HG02623 (cell line): ENCODE measurements around the gene AP1AR.
"Not testable (repeated sequence)": the region's sequence is repeated elsewhere in the genome, so short reads cannot be mapped to it uniquely, and the experiment has no call there.

Experiments used
- ATAC-seq: cut with Tn5 transposase; IDR thresholded peaks from one replicate; pipeline ENCODE4 v1.9.1; 2021; ENCODE audit warnings: moderate library complexity; ENCODE audit not compliant: unreplicated experiment

Gene AP1AR, protein sequence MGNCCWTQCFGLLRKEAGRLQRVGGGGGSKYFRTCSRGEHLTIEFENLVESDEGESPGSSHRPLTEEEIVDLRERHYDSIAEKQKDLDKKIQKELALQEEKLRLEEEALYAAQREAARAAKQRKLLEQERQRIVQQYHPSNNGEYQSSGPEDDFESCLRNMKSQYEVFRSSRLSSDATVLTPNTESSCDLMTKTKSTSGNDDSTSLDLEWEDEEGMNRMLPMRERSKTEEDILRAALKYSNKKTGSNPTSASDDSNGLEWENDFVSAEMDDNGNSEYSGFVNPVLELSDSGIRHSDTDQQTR

DNA sequence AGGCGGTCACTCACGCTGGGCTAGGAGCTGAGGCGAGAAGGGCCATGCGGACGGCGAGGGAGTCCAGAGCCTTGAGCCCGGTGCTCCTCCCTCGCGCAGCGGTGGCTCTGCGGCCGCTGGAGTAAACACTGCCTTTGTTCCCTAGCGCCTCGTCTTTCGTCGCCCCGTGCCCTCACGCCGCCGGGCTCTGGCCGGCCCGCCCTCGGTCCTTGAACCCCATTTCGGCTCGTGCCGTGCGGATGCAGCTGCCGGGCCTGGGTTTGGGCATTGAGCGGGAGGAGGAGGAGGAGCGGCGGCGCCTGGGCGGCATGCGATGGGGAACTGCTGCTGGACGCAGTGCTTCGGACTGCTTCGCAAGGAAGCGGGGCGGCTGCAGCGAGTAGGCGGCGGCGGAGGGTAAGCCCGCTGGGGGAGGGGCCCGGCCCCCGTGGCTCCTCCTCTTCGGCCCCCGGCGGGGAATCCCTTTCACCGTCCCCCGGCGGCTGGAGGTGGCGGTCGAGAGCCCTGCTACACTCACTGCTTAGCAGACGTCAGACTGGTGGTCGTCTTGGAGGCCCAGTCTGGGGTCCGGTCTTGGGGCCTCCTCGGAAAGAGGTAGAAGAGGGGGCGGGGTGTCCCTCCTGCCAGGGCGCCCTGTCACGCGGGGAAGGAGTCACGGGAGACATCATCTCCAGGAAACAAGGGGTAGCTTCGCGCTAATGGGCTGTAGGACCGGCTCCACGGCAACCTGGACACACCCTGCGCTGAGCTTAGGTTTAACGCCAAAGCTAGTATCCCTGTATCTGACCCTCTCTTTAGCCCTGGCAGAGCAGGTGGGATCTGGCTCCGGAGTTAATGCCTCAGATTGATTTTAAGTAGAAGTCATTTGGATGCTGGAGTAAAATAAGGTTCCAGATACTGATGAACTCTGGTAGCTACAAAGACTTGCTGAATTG lies at the start of gene AP1AR:
TSS of gene AP1AR (plus strand) at position 9 of the 935 bp plus-strand sequence. CDS start at position 314, 305 bp downstream.
- ATAC-seq = peak; percentile 56

DNA sequence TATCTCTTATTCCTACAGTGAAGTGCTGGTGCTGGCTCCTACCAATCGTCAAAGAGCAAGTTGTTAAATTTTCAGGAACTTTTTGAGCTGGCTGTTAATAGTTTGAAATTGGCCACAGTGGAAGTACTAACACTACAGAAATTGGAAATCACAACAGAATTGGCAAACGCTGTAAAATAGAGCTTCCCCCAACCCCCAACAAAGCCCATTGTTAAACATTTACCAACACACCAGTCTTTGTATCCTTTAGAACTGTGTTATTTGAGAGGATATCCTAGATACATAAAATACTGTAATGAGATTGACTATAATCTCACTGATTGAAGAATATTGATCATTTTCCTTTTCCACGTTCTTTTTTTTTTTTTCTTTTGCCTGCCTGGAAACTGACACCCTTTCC lies 49.0 kb upstream of the AP1AR start:
- ATAC-seq = no peak

DNA sequence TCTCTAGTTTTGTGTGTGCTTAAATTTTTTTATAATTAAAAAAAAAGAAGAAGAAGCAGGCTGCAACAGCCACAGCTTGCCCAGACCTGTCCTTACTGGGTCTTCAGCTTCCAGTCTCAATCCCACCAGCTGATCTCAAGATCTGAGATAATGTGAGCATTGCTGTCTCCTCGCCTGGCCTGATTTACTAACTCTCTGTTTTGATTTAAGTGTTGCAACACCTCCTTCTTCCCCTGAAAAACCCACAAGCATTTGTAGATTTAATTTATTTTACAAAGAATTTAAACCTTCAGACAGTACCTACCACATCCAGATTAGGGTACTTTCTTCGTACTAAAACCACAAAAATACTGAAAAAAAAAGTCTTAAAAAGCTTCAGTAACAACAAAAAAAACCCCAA lies 48.3 kb upstream of the AP1AR start:
- no peak for ATAC-seq

DNA sequence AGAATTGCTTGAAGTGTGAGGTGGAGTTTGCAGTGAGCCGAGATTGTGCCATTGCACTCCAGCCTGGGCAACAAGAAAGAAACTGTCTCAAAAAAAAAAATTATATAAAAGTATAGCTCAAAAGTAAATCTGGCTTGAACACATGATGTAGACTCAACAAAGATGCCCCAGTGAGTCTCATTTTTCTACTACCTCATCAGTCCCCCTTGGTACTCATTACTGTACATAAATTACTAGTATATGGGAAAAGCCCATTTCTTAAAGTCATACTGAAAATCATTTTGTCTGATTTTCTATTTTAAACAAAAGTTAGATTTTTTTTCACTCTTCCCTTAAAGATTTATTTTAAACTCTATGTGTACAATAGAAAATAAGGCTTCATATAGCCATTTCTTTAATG lies 47.1 kb upstream of the AP1AR start:
- peak; percentile 61 for ATAC-seq

DNA sequence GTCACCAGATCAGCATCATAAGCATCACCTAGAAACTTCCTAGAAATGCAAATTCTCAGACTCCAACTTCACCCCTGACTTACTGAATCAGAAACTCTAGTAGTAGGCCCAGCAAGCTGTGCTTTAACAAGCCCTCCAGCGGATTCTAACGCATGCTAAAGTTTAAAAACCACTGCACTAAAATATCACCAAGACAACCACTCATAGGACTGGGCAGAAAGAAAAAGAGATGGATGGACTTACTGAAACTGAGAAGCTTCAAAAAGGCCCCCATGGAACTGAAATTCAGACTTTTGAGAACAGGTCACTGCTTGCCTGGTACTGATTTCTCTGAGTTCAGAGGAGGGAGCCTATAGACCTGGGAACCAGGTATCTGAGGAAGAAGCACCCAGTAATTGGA lies 46.3 kb upstream of the AP1AR start:
- ATAC-seq = peak; percentile 56

DNA sequence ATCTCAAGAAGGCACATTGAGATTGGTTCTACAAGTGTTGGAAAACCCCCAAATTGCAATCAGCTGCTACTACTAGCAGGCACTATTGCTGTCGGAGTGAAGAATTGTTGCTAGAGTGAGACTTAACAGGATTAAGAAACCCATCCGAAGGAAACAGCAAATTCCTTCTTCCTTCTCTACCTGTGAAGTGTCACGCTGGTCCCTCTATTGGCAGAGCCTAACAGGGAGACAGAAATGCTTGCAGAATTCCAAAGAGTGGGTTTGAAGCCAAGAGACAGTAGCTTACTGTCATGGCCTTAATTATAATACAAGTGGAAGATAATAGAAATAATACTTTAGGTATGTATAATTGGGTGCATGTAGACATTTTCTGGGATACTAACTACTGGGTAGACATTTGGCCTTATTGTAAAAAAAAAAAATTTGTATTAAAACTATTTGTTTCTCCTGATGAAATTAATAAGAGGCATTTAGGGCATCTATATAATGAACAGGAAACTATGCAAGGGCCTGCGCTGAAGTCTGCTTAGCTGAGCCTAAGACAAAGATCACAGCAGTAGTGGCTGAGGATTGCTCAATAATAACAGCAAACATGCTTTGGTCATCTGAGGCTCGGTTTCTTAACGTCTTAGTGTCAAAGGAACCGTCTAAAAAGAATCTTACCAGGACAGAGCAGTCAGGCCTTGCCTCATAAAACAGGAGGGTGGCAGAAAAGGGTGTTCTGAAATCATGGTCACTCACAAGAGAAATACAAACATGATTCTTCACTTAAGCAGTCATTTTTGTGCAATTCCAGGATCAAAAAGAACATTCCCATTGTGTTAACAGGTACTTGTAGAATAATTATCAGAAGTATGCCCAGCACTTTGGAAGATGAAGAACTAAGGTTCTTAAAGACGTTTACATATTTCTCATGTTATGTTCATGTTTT lies 45.6 kb upstream of the AP1AR start:
- no peak for ATAC-seq

DNA sequence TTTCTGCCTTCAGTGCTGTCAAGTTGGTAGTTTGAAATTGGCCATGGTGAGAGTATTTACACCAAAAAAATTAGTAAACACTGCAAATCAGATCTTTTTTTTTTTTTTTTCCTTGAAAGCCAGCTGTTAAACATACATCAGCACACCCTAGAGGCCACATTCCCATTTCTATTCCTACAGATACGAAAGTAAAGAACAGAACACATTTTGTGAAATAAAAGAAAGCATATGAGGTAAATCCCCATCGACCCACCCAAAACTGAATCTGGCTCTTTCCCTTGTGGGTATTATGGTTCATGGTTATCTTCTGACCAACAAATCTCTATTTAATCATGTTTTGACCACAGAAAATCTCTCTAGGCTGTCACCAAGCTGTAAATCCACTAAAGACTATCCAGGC lies 41.8 kb upstream of the AP1AR start:
- ATAC-seq = no peak

DNA sequence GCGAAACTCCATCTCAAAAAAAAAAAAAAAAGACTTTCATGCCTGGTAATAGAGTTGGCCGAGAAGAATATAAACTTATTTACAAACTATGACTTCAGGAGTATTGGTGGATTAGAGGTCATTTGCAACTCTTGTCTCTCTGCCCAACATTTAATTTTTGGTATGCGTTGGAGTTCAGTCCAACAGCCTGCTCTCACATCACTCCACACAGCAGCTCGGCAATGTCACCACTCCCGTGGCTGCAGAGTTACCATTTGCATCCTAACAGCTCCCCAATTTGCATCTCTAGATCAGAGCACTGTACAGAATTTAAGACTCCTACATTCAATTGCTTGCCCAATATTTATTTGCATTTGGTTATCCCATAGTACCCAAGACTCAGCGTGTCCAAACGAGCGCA lies 40.9 kb upstream of the AP1AR start:
- no peak for ATAC-seq

DNA sequence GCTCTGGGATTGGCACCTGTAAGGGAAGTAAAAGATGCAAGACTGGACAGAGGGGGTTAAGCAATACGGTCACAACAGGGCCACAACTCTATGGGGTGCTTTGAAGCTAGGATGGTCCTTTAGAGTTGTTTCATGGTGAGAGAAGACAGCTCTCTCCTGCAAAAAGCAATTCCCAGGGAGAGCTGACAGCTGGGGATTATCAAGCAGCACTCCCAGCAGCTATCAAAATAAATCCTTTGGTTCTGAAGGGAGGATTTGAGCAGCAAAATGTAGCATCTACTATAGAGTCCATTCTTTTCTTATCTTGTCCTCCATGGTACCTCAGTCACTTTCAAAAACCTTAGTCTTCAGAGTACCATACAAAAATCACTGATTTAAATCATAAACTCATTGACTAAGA lies 35.1 kb upstream of the AP1AR start:
- no peak for ATAC-seq

DNA sequence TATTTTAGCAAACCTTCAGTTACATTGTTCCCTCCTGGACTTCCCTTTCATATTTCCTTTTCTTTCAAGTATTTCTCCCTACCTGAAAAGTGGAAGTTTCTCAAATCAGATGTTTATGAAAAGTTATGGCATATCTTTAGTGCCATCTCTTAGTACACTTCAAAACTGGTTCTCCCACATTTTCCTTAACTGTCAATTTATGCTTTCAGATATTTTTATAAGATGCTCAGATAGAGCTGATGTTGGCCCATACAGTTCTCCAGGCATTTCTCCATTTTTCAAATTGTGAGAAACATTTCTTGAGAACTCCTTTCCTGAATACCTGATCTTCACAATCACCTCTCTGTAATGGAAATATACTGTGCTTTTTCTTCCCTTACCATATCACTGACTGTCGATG lies 32.5 kb upstream of the AP1AR start:
- no peak for ATAC-seq

DNA sequence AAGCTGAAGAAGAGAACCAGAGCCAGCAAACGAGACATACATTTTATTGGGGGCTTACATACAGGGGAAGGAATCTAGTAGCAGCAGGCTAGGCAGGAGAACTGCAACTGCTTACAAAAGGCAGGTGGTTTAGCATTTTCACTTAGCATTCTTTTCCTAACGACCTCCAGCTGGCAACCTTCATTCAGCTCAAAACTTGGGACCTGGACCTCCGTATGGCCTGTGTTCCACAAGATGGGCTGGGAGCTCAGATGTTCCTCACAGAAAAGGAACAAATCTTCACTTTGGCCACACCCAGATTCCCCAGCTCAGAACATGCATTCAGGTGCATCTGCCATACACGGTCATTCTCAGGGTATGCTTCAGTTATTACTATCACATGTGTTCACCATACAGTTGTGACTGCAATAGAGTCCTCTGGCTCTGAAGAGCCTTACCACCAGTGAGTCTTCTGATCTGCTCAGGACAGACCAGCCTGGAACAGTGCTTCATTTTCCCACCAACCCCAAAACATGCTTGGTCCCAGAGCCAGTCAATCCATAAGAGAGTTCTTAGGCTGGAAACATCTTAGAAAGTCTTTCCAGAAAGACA lies 29.6 kb upstream of the AP1AR start:
- peak; percentile 34 for ATAC-seq

DNA sequence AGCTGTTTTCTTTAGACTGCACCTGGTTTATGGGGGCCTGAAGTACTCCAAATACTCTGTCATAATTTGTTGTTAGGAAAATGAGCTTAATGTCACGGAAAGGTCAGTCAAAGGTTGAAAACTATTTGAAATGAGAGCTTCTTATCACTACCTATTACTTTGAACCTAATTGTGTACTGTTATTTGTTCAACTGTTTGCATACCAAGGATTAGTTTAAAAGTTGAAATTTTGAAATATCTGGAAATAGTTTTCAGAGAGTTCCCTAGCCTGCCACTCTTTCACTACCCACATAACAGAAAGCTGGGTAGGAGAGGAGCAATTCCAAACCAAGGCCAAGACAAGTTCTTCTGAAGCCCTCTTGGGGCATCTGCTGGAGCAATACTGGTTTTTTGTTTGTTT lies 28.0 kb upstream of the AP1AR start:
- no peak for ATAC-seq

DNA sequence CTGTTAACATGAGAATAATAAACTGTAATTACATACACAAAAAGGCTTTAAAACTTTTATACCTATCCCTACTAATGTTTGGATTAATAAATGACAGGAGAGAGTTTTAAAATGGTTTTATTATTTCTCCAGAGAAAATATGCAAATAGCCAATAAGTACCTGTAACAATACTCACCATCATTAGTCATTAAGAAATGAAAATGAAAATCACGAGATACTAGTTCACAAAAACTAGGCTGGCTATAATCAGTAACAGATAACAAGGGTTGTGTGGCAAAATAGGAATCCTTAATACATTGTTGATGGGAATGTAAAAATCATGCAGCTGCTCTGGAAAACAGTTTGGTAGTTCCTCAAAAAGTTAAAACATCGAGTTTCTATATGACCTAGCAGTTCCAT lies 25.2 kb upstream of the AP1AR start:
- no peak for ATAC-seq

DNA sequence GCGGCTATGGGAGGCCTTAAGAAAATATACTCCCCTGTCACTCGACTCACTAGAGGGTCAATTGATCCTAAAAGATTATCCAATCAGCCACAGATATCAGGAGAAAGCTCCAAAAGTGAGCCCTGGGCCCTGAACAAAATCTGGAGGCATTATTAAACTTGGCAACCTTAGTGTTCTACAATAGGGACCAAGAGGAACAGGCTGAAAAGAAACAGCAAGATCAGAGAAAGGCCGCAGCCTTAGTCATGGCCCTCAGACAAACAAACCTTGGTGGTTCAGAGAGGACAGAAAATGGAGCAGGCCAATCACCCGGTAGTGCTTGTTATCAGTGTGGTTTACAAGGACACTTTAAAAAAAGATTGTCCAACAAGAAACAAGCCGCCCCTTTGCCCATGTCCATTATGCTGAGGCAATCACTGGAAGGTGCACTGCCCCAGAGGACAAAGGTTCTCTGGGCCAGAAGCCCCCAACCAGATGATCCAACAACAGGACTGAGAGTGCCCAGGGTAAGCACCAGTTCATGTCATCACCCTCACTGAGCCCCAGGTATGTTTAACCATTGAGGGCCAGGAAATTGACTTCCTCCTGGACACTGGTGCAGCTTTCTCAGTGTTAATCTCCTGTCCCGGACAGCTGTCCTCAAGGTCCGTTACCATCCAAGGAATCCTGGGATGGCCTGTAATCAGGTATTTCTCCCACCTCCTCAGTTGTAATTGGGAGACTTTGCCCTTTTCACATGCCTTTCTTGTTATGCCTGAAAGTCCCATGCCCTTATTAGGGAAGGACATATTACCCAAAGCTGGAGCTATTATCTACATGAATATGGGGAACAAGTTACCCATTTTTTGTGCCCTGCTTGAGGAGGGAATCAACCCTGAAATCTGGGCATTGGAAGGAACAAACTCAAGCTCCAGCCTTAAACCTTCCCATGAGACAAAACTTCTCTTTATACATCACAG lies 23.2 kb upstream of the AP1AR start:
- ATAC-seq = not testable (repeated sequence)

DNA sequence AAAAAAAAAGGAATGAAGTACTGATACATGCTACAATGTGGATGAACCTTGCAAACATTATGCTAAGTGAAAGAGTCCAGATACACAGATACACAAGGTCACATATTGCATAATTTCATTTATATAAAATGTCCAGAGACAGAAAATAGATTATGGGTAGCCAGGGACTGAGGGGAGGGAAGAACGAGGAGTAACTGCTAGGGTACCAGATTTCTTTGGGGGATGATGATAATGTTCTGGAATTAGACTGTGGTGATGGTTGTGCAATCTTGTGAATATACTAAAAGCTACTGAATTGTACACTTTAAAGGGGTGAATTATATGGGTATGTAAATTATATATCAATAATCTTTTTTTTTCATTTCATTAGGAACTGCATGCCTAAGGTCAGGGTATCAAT lies 20.8 kb upstream of the AP1AR start:
- ATAC-seq = no peak

DNA sequence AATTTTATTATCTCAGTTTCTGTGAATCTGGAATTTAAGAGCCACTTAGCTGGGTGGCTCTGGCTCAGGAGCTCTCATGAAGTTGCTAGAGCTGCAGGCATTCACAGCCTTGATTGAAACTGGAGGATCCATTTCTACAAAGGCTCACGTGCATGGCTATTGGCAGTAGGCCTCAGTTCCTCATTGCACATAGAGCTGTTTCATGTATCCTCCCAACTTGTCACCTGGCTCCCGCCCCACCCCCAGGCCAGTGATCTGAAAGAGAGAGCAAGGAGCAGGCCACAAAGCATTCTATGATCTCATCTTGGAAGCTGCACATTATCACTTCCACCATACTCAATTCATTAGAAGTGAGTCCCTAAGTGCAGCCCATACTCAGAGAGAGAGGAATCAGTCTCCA lies 18.5 kb upstream of the AP1AR start:
- ATAC-seq = peak; percentile 51

DNA sequence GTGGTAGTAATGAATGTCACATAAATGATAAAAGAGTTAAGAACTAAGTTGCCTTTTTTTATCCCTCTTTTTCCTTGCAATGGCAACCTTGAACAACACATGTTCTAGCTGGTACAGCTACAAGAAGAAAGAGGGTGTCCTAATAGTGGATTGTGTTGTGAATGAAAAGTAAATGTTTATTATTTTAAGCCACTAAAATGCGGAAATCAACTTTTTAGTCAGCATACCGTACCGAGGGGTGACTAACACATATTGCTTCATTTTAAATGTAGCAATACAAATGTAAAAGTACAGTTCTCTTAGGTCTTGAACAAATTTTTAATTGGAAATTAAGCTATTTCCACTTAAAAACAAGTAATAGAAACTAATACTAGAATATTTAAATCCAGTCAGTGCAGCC lies 17.7 kb upstream of the AP1AR start:
- ATAC-seq = no peak

DNA sequence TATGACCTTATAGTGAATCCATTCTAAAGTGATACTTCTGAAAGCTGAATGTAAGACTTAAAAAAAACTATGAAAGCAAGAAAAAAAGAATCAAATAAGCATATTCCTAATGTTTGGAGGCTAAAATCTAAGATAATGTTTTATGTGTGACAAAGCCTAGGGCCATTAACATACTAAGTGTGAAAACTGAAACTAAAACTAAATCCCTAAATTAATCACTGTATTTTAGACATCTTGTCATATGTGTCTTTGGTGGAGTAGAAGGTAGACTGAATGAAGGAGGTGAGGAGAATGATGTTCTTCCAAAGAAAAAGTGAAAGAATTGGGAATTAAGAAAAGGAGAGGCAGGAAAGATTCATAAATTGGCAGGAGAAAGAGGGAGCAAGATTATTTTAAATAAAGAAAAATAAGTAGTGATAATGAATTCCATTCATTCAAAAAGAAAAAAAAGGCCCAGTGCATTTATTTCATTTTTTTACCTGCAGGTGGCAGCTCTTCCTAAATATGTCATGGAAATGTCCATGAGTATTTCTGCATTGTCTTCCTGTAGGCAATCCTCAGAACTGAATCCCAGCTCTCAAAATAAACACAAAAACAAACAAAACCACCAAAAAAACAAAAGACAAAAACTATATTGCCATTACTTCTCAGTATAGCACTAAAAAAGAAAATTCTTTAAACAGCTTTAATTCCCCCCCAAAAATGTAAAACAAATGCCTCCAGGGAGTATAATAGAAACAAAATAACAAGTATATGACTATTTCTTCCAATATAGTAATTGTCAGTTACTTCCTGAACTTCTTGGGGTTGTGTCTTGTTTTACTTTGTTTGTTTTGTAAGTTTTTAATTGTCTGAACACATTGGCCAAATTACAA lies 17.0 kb upstream of the AP1AR start:
- ATAC-seq = no peak
